Measurements from ENCODE around the gene PAPPA2.

- no peak for TF ChIP-seq CTCF (IDR thresholded peaks at IDR 0.05; ENCODE audit: control extremely low read depth in 1 of 3, insufficient read depth in 1 of 3, low read depth in 1 of 3, low read length in 3 of 3)
- TF ChIP-seq EZH2 (IDR thresholded peaks at IDR 0.05; ENCODE audit: low read depth, low read length, severe bottlenecking) = no peak
- no peak for TF ChIP-seq E2F6 (IDR thresholded peaks at IDR 0.05)
- no peak for TF ChIP-seq CREB1 (IDR thresholded peaks at IDR 0.05)
- no peak for TF ChIP-seq CEBPB (IDR thresholded peaks at IDR 0.05; ENCODE audit: low read depth, low read length)
- no peak for TF ChIP-seq BRCA1 (IDR thresholded peaks at IDR 0.05; ENCODE audit: low read depth, low read length)
- no peak for TF ChIP-seq ZNF274 (IDR thresholded peaks at IDR 0.05; ENCODE audit: borderline replicate concordance, extremely low read depth, low read length)
- TF ChIP-seq RFX5 (IDR thresholded peaks at IDR 0.05; ENCODE audit: borderline replicate concordance, low read depth, low read length) = no peak
- TF ChIP-seq EP300 (IDR thresholded peaks at IDR 0.05; ENCODE audit: borderline replicate concordance in 1 of 2, low read depth in 2 of 2, low read length in 2 of 2) = no peak
- no peak for TF ChIP-seq CBX8 (IDR thresholded peaks at IDR 0.05; ENCODE audit: borderline replicate concordance, low read depth, low read length)
- no peak for TF ChIP-seq JUN (IDR thresholded peaks at IDR 0.05; ENCODE audit: low read depth, low read length)
Observed at GRCh38 chr1:176699821-176700220, 236.8 kb downstream of the PAPPA2 start.
